ENCODE measurements around the gene LCNL1. TPM values are rescaled to one million over a fixed set of nuclear protein-coding genes. Genes with fewer than 3 reads are reported as not detected.

The LCNL1 gene
- total RNA-seq, 4 donors from 2014 or later: 0.28 to 0.83 TPM; not detected in 2

GRCh38 chr9:136949239-136949816 is 33.5 kb upstream of the LCNL1 start:
- Histone ChIP-seq H3K27me3 (no peaks in the 10 kb centered on the region), H3K4me1 (peaks cover 0 to 27% (median 4%) of the 10 kb centered on the region in 4 donors), H3K27ac (peak overlapping the region; percentile 88 to 96 (median 95)), H3K36me3 (no peaks in the 10 kb centered on the region), H3K9me3 (no peaks in the 10 kb centered on the region), H3K4me3 (peak overlapping the region; percentile 61 to 81 (median 68))
- DNase-seq: peak in 1 of 3 donors; percentile 57
- TF ChIP-seq CTCF (IDR thresholded peaks at IDR 0.05) (no peak), POLR2A (IDR thresholded peaks at IDR 0.05) (no peak)

GRCh38 chr9:136949817-136950655 is 32.8 kb upstream of the LCNL1 start:
- H3K4me1 ChIP-seq: peaks cover 0 to 24% (median 4%) of the 10 kb centered on the region in 4 donors
- H3K27ac ChIP-seq: peak overlapping the region; percentile 88 to 96 (median 95)
- H3K27me3 ChIP-seq: no peaks in the 10 kb centered on the region
- H3K9me3 ChIP-seq: no peaks in the 10 kb centered on the region
- peak overlapping the region; percentile 61 to 81 (median 68) for H3K4me3 ChIP-seq
- peak; percentile 98 to 99 (median 99) for DNase-seq
- no peaks in the 10 kb centered on the region for H3K36me3 ChIP-seq
- peak; percentile 83 to 93 for TF ChIP-seq POLR2A (IDR thresholded peaks at IDR 0.05)
- peak; percentile 21 to 52 (median 39) for TF ChIP-seq CTCF (IDR thresholded peaks at IDR 0.05)

GRCh38 chr9:136950656-136951276 is 32.0 kb upstream of the LCNL1 start:
- Histone ChIP-seq H3K27me3 (no peaks in the 10 kb centered on the region), H3K4me1 (peaks cover 0 to 24% (median 4%) of the 10 kb centered on the region in 4 donors), H3K27ac (peak overlapping the region; percentile 88 to 96 (median 95)), H3K9me3 (no peaks in the 10 kb centered on the region), H3K4me3 (peak overlapping the region; percentile 61 to 81 (median 68)), H3K36me3 (no peaks in the 10 kb centered on the region)
- TF ChIP-seq CTCF (IDR thresholded peaks at IDR 0.05): no peak
- no peak for TF ChIP-seq POLR2A (IDR thresholded peaks at IDR 0.05)
- no peak for DNase-seq

GRCh38 chr9:136951541-136952320 is 31.1 kb upstream of the LCNL1 start, which contains the start of gene LCN12:
LCN12 (plus strand) TSS chr9:136952273; CDS start chr9:136952328, 55 bp downstream.
- no peak within 1 kb of the TSS for H3K27ac ChIP-seq
- DNase-seq: no peak
- H3K27me3 ChIP-seq: no peaks in the 10 kb centered on the region
- H3K4me3 ChIP-seq: no peak within 1 kb of the TSS
- H3K36me3 ChIP-seq: no peaks in the 10 kb centered on the region
- no peaks in the 10 kb centered on the region for H3K9me3 ChIP-seq
- TF ChIP-seq POLR2A (IDR thresholded peaks at IDR 0.05) (no peak), CTCF (IDR thresholded peaks at IDR 0.05) (no peak)
- H3K4me1 ChIP-seq: peaks cover 0 to 24% (median 4%) of the 10 kb centered on the region in 4 donors

GRCh38 chr9:136952321-136952850 is 30.4 kb upstream of the LCNL1 start:
- Histone ChIP-seq H3K4me3 (no peak overlapping the region), H3K4me1 (peaks cover 0 to 24% (median 4%) of the 10 kb centered on the region in 4 donors), H3K36me3 (no peaks in the 10 kb centered on the region), H3K9me3 (no peaks in the 10 kb centered on the region), H3K27me3 (no peaks in the 10 kb centered on the region), H3K27ac (no peak overlapping the region)
- TF ChIP-seq POLR2A (IDR thresholded peaks at IDR 0.05) (no peak), CTCF (IDR thresholded peaks at IDR 0.05) (no peak)
- DNase-seq: no peak

All from Peyer's patch (tissue), 4 donors.